GM21737 (cell line): Measurements from ENCODE around the gene IGLON5.

Experiments
- ATAC-seq: cut with Tn5 transposase; IDR thresholded peaks from one replicate; pipeline ENCODE4 v1.9.1; 2021; ENCODE audit warnings: mild to moderate bottlenecking, moderate library complexity; ENCODE audit not compliant: unreplicated experiment

Gene IGLON5

GRCh38 chr19:51361239-51361638 lies 49.8 kb downstream of the IGLON5 start:
- no peak for ATAC-seq

DNA sequence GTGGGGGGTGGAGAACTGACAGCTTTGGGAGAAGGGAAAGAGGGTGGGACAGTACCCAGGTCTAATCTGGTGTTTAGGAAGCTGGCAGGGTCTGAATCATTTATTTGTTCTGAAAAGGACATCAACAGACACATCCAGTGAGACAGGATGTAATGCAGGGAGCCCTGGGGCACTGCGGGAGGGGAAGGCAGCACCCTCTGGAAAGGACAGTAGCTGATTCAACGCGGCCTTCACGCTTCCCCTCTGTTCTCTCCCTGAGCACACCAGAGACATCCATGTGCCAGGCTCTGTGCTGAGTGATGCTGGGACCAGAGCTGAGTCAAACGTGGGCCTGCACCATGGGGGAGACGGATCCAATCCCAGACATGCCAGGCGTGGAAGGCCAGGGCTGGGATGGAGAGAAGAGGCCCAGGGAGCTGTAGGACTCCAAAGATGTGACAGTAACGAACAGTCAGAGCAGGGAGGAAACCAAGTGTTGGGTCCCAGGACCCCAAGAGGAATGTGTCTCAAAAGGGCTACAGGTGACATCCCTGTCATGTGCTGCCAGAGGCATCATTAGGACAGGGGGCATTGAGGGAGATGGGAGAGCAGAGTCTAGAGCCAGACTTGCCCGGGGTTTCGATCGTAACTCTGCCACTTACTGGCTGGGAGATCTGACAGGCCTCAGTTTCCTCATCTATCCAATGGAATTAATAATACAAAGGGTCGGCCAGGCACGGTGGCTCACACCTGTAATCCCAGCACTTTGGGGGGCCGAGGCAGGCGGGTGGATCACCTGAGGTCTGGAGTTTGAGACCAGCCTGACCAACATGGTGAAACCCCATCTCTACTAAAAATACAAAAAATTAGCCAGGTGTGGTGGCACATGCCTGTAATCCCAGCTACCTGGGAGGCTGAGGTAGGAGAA lies 53.0 kb downstream of the IGLON5 start:
- no peak for ATAC-seq

DNA sequence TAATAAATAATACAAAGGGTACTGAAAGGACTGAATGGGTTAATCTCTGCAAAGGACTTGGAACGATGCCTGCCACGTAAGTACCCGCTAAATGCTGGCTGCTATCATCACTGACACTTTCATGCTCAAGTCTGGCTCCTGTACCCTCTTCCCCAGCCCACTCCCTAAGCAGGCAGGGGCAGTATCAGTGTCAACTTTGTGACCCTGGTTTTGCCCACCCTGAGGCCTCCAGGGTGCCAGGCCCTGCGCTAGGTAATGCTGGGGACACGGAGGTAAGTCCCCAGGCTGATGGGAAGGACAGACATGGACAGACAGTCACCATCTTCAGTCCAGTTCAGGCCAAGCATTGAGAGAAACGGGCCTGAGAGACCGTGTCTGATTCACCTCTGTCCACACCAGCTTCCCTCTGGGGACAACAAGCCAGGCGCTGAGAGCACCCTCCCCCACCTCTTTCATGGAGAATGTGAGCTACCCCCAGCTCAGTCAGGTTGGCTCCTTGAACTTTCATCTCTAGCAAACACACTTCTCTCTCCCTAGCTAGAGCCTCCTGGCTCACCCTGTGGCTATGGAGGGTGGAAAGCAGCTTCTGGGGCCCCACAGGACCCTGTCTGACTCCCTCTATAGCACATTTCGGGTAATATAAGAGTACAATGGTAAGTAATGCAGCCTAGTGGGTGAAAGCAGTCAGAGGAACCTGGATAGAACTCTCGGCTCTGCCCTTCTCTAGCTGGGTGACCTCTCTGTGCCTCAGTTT lies 53.9 kb downstream of the IGLON5 start:
- no peak for ATAC-seq

DNA sequence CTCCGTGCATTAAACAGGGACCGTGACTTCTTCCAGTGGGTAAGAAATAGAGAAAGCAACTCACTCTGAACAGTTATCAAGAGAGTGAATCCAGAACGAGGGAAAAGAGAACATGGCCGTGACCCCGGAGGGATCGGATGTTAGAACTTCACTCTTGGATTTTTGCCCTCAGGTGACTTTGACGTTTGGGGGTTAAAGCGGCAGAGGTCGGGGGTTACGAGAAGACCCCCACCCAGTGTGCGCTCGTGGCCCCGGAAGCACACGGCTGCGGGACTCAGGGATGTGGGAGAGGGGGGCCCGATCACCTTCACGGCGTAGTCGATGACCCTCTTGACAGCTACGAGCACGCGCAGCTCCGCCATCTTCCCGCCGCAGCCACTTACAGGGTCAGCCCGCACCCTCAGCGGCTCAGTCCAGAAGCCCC lies 54.5 kb downstream of the IGLON5 start, which contains the start of gene ETFB:
Gene ETFB, minus strand, starts transcription at position 424 of the 424 bp plus-strand sequence. Its CDS starts 62 bp downstream, at position 362.
- ATAC-seq: no peak

DNA sequence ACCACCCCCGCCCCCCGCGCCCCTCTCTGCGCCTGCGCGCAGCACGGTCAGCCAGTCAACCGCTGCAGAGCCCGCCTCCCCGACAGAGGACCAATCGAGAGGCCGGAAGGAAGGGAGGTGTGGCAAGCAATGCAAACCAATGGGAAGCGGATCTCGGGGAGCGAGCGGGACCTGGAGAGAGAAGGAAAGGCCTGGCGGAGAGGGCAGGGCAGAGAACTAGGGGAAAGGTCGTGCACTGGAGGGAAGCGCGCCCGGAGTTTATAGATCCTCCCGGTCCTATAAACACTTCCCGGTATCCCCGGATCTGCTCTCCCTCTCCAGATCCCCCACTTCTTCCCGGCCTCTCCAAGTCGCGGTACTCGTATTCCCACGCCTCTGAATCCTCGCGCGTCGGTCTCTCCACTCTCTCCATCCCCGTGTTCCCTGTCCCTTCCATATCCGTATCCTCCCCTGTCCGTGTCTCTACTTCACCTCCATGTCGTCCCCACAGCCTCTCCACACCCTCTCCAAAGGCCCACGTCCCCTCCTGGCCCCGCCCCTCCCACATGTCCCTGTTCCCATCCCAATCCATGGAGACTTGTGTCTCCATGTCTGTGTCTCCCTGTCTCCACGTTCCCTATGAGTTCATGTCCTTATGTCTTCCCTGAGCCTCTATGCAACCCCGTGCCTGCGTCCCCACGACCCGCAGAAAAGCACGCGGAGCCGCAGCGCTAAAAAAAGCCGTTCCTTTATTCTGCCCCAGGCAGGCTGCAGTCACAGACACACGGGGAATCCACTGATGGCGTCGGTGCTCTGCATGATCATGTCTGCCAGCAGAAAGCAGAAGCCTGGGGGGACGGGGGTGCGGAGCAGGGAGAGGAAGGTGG lies 55.2 kb downstream of the IGLON5 start:
- peak; percentile 45 for ATAC-seq

GRCh38 chr19:51367255-51367564 lies 55.8 kb downstream of the IGLON5 start:
- no peak for ATAC-seq

DNA sequence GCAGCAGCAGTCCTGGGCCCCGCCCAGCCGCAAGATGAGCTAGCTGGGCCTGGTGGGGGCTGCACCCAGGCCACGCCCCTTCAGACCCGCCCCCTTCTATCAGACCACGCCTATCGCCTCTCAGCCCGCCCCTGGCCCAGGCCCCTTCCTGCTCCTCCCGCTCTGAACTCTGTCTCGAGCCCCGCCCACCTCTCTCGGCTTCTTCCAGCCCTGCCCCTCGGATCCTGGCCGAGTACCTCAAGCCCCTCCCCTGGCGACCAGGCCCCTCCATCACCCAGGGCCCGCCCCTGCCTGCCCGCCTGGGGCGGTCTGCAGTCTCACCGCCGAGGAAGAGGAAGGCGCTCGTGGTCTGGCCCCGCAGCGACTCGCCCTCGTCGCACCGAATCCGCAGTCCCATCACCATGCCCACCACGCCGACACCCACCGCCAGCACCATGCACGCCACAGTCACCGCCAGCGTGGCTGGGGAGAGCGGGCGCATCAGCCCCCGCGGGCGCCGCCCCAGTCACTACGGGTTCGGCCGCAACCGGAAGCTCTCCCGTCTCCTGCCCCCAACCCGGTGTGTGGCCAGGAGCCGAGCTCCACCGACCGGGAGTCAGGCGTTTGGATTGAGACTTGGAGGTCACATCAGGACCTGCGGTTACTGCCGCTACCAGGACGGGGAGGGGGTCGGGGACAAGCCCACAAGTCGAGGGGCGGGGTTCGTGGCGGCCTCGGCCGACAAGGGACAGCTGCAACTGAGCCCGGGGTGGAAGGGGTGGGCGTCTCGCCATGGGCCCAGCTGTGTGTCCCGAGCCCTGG lies 56.3 kb downstream of the IGLON5 start:
- peak; percentile 74 for ATAC-seq

GRCh38 chr19:51368366-51369282 lies 57.2 kb downstream of the IGLON5 start, which contains the start of gene CLDND2:
Gene CLDND2, minus strand, starts transcription at chr19:51369003. Its CDS starts 426 bp downstream, at chr19:51368577.
- ATAC-seq: no peak

DNA sequence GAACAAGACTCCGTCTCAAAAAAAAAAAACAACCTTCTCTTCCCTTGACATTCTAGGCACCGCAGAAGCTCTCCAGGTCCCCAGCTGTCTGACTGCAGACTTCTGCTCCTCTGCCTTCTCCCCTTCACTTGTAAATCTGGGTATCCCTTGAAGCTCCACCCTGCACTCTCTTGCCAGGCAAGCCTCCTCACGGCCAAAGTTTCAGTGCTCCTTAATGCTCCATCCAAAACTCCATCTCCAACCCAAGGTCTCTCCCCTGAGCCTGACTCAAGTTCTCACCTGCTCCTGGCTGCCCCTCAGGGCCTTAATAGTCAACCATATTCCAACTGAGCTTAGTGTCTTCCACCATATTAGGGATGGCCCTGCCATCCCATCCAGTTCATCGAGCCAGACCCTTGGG lies 58.8 kb downstream of the IGLON5 start:
- no peak for ATAC-seq

DNA sequence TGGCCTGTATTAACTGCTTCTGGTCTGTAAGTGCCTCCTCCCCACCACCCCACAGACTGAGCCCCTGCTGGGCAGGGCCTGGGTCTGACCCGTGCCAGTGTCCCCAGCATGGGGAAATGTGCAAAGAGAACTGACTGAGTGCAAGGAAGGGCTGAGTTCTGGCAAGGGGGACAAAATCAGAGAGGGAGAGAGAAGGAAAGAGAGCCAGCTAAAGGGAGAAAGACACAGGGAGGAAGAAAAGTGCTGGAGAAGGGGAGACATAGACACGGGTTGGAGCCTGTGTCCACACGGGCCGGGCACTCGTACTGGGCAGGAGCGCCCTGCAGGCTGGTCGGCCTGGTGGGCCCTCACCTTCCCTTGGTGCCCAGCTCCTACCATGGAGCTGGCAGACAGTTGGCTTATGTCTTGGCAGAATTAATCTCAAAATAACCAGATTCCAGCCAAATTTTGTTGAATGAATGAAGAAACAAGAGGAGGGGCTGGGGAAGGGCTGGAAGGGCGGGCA lies 59.8 kb downstream of the IGLON5 start:
- no peak for ATAC-seq

GRCh38 chr19:51372021-51372648 lies 60.7 kb downstream of the IGLON5 start:
- ATAC-seq: no peak

DNA sequence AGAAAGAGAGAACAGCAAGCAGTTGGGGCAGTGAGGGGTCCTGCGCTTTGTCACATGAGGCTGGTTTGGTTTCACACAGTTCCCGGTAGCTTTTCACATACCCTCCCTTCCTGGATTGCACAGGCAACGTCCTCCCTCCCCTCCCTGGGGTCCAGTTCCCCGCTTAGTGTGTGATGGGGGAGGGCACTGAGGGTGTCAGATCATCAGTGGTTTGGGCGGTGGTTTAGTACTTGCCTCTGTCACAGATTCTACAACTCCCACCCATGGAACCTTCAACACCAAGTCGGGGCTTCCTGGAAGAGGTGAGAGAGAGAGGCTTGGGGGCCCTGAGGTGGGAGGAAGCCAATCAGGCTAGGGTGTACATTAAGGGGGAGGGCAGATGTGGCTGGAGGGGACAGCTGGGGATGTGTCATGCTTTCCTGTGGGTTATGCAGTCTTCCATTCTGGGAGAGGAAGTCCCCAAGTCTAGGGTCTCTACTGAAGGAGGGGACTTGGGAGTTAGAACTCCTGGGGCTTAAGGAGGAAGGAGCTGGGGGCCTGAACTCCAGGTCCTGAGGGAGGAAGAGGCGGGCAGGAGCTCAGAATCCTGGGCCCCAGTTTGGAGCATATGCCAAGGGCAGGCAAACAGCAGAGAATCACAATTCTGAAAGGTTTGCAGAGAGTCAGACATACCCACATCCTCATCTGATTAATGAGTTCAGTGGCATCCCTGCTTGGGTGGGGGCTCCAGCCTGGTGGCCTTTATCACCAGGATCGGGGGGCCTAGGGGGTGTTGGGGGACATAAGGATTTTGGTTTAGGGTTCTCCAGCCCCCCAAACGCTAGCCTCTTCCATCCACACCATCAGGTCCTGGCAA lies 61.4 kb downstream of the IGLON5 start, which contains the start of gene NKG7:
Gene NKG7, minus strand, starts transcription at position 6 of the 856 bp plus-strand sequence. CDS start 119 bp downstream, outside the sequence.
- no peak for ATAC-seq

- ATAC-seq: no peak
These were observed 64.2 kb downstream of the IGLON5 start for GRCh38 chr19:51375504-51376221.

DNA sequence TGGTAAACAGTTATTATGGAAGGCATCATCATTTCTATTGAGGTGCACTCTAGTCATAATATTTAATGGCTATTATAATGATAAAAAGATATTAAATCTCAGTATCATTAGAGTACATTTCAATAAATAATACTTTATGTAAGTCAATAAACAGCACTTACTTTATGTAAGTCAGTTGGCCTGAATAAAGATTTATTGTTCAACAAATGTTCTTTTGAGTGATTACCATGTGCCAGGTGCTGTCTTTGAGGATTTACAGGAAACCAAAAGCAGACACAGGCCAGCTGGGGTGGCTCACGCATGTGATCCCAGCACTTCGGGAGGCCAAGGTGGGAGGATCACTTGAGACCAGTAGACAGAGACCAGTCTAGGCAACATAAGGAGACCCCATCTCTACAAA lies 66.0 kb downstream of the IGLON5 start:
- no peak for ATAC-seq

DNA sequence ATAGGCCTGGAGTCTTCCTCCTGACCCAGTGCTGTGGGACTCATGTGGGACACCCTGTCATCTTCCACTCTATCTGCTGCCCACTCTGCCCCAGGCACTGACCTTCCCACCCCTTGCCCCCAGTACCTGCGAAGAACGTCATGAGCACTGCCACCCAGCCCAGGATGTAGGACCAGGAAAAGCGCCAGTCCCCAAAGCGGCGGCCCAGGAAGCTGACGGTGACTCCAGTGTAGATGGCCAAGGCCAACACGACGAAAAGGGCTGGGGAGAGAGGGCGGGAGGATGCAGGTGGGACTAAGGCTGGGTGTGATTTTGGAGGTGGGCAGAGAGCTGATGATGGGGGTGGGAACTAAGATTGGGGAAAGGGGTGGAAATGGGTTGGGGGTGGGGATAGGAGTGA lies 68.9 kb downstream of the IGLON5 start:
- no peak for ATAC-seq
